Adrenal gland (tissue), 5 donors: Measurements from ENCODE around the gene HBG1.

ENCODE experiments used
- POLR2A ChIP-seq, 2 donors: fragments of 450-650 bp; IDR thresholded peaks; one replicate each; pipeline ENCODE4 v1.6.1; 2017; ENCODE audit warnings: antibody characterized with exemption in 2 of 2, mild to moderate bottlenecking in 2 of 2, moderate library complexity in 1 of 2
- TF ChIP-seq, protein P1 (sequence below), 6 experiments: fragments of 450-650 bp in 4 of 6; fragments of 200-600 bp in 2 of 6; sonication (generic) in 1 of 6; IDR thresholded peaks; 1 replicate in 5 of 6; 2 replicates in 1 of 6; pipeline versions ENCODE4 v1.5.1 to v1.8.0; 2016 to 2021; ENCODE audit warnings: antibody characterized with exemption in 6 of 6, mild to moderate bottlenecking in 2 of 6, moderate library complexity in 1 of 6
- donor health status: DM: no; HTN: no; CAD: no.

DNA sequence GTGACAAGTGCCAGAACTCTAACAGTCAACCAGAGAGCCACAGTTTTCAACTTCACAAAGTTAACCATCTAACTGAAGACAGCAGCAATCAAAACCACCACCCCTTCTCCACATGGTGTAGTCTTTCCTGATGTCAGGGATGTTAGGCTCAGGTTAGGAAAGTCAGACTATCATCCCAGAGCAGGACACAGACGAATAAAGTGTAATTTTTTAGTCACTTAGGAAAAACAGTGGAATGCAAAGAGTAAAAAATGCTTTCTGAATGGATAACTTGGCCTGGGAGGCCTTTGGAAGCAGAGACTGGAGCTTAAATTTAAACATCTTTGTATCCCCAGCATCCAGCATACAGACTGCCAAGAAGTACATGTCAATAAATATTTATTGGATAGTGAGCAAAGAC lies 36.7 kb upstream of the HBG1 start:
- TF ChIP-seq, protein P1, sequence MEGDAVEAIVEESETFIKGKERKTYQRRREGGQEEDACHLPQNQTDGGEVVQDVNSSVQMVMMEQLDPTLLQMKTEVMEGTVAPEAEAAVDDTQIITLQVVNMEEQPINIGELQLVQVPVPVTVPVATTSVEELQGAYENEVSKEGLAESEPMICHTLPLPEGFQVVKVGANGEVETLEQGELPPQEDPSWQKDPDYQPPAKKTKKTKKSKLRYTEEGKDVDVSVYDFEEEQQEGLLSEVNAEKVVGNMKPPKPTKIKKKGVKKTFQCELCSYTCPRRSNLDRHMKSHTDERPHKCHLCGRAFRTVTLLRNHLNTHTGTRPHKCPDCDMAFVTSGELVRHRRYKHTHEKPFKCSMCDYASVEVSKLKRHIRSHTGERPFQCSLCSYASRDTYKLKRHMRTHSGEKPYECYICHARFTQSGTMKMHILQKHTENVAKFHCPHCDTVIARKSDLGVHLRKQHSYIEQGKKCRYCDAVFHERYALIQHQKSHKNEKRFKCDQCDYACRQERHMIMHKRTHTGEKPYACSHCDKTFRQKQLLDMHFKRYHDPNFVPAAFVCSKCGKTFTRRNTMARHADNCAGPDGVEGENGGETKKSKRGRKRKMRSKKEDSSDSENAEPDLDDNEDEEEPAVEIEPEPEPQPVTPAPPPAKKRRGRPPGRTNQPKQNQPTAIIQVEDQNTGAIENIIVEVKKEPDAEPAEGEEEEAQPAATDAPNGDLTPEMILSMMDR (IDR thresholded peaks at IDR 0.05), result no peak
- no peak for TF ChIP-seq POLR2A (IDR thresholded peaks at IDR 0.05)
